Measurements from ENCODE around the gene CDC42BPG.
"Not testable (repeated sequence)": the region's sequence is repeated elsewhere in the genome, so short reads cannot be mapped to it uniquely, and the experiment has no call there.

The CDC42BPG gene

DNA sequence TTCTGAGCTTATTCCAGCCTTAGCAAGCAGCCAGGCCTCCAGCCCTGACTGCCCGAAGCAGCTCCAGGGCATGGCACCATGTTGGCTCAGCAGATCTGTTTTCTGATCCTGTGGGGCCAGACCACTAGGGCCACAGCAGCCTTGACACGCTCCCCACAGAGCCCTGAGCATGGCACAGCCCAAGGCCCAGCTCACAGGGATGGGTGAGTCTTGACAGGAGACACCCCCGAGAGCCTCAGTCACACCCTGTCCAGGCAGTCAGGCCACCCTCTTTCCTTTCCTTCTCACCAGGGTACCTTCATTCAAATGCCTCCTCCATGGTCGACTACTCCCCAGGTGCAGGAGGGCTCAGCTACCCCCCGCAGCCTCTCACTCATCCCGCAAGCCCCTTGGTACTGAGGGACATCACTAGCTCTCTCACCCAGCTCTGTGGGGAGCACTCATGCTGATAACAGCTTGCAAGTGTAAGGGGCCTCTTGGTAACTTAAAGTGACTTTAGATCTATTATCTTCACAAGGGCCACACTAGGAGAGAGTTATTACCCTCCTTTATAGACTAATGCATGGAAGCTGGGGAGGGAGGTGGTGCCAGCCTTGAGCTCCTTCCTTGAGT, 3.9 kb upstream of the CDC42BPG start:
- no peak for DNase-seq

DNA sequence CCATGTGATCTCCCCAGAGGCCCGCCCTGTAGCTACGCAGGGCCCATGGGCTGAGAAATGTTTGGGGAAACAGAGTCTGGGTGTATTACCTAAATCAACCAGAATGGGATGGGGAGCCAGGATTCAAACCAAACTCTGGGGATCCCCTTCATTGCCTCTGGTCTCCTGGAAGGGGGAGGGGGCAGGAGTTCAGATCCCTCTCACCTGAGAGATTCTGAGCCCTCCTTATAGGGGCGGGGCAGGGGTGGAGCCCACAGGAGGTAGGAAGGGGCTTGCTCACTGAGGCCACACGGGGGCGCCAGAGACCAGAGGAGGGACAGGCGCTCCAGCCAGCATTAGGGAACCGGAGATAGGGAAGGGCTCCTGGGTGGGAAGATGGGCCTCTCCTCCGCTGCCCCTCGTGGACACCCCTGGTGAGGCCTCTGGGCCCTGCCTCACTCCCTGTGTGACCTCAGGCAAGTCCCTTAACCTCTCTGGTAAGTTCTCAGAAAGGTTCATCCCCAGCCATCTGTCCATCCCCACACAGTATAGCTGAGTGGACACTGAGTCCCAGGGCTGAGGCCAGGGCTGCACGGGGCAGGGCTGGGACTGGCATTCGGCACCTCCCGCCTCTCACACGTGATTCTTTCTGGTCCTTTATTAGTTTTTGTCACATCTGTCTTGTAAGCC, 2.7 kb upstream of the CDC42BPG start:
- DNase-seq, result peak; percentile 91 to 97

DNA sequence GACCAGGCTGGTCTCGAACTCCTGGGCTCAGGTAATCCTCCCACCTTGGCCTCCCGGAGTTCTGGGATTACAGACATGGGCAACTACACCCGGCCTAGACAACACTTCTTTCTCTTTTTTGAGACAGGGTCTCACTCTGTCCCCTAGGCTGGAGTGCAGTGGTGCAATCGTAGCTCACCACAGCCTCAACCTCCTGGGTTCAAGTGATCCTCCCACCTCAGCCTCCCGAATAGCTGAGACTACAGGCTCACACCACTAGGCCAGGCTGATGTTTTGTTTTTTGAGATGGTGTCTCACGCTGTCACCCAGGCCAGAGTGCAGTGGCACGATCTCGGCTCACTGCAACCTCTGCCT, 1.3 kb upstream of the CDC42BPG start:
- DNase-seq, result not testable (repeated sequence)

DNA sequence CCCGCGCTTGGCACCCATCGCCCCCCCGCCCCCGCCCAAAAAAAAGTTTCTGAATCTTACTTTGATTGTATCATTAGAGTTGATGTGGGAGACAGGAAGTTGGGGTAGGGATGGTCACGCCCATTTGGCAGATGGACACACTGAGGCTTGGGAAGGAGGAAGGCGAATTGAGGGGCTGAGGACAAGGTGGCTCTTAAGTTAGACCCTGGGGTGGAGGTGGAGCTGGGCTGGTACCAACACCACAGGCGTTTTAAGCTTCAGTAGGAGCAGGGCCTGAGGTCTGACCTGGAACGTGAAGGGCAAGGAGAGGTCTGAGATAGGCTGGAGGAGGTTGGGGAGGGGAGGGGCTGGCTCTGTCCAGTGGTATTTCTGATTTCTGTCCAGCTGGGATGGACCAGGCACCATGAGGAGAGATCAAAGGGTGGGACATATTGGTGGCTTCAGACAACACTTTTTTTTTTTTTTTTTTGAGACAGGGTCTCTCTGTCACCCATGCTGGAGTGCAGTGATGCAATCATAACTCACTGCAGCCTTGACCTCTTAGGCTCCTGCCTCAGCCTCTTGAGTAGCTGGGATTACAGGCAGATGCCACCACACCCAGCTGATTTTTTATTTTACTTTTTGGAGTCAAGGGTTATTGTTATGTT, 799 bp upstream of the CDC42BPG start:
- no peak for DNase-seq

DNA sequence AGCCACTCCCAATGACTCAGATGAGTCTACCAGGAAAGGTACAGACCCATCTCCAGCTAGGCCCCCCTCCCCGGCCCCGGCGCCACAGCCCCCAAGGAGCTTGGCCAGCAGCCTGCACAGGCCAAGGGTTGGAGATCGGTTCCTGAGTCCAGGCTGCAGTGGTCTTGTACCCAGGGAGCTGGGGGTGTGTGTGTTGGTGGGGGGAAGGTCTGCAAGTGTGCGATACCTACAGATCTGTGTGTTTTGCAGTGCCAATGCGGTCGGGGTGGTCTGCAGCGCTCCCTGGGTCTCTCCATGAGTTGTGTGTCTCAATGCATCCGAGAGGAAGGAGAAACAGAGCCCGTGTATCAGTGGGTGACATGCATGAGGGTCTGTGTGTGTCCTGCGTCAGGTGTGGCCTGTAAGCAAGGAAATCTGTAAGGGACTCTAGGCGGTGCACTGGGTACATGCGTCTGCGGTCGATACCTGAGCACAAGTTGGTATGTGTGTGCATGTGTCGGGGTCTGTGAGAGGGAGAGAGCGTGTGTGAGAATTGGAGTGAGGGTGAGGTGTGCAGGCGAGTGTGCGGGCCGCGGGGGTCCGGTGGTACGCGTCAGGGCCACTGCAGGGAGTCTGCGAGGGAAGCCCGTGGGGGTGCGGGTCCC, 645 bp downstream of the CDC42BPG start:
- DNase-seq, result no peak

DNA sequence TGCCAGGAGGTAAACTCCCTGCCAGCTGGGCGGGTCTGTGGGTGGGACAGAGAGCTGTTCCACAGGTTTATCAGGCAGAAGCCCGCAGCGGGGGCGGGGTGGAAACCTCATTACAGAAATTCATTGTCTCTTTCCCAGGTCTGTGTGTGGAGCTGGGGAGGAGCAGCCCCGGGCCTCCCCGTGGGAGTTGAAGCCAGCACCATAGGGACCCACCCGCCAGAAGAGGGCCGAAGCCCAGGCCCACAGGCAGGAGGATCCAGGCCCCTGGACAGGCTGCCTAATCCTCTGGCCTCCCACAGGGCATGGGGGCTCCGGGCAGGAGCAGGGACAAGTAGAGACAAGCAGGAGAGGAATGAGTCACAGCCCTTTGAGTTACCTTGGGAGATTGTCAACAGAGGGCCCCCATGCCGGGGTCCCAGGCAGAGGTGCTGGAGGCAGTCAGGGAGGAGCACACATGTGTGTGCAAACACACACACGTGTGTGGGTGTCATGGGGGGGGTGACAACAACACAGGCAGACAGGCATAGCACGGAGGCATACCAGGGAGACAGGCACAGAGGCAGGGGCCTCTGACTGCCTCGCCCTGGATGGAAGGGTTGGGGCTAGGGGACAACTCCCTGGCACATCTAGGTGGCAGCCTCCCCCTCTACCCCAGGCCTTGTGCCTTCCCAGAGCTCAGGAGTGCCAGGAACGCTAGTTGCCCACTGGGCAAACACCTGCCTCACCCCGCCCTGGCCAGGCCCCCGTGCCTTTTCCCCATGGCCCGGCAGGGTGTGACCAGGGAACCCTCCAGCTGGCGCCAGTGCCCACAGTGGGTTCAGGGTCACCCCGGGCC, 1.4 kb downstream of the CDC42BPG start:
- DNase-seq, result no peak

DNA sequence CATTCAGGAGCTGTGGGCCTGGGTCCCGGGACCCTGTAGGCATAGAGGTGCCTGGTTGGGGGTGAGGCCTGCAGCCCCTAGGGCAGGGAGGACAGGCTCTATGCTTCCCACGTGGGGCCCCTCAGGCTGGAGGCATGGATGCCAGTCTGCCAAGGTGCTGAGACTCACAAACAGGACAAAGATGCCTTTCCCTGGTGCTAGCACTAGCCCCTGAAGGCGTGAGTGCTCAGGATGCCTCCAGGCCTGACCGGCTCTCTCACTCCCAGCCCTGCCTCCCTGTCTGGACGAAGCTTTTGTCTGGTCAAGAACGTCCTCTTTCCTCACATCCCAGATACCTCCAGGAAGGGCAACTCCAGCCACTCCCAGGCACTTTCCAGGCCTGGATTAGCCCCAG, 2.1 kb downstream of the CDC42BPG start:
- DNase-seq, result no peak

DNA sequence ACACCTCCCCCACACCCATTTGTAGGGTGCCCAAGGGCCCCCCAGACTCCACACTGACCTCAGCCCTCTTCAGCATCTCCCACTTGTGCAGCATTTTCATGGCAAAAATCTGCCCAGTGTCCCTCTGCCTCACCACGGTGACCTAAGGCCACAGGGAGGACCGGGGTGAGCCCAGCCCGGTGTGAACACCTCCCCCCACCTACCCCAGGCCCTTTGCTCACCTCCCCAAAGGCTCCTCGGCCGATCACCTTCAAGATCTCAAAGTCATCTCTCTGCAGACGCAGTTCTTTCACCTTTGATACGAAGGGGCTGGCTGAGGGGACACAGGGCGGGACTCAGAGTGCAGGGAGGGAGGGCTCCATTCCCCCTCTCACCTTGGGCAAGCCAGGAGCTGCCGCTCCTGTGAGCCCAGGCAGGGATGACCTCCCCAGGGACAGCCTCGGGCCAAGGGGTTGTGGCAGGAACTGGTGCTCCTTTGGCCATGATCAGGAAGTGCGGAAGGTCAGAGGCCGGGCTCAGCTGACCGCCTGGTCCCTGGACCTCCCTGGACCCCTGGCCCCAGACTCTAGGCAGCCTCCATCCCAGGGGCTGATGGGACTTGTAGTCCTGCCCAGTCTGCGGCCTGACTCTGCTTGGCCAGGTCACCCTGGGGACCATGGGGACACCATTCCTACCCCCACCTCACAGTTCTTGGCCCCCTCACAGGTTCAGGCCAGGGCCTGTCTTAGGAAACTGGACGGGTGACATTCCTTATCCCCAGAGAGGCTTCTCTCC, 2.7 kb downstream of the CDC42BPG start:
- DNase-seq, result no peak

DNA sequence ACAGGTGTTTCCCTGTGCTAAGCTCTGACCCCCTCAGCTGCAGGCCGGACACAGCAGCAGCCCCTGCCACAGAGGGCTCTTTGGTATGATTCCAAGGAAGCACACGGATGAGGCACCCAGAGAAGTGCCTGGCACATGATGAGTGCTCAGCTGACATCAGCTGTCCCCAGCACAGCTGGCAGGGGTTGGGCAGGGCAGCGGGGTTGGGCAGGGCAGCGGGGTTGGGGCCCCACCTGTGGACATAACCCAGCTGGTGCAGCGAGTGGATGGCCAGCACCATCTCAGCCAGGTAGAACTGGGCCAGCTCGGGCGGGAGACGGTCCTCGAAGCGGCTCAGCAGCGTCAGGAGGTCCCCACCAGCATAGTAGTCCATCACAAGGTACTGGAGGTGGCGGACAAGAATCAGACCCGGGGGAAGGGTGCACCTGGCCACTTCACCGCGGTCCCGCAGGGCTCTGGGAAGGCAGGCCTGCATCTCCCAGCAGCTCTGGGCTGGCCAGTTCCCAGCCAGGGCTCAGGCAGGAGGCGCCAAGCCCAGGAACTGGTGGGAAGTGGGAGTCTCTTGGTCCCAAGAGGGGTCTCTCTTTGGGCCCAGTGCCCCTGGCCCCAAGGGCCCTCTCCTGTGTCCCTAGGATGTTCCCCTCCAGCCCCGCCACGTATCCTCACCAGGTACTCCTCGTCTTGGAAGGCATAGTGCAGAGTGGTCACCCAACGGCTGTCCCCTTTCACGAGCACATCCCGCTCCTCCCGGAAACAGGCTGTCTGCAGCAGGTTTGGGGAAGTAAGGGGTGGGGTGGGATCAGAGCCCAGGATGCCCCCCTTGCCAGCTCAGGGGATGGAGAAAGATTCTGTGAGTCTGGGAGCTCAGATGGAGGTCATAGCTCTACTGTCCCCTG, 4.3 kb downstream of the CDC42BPG start:
- DNase-seq, result no peak

DNA sequence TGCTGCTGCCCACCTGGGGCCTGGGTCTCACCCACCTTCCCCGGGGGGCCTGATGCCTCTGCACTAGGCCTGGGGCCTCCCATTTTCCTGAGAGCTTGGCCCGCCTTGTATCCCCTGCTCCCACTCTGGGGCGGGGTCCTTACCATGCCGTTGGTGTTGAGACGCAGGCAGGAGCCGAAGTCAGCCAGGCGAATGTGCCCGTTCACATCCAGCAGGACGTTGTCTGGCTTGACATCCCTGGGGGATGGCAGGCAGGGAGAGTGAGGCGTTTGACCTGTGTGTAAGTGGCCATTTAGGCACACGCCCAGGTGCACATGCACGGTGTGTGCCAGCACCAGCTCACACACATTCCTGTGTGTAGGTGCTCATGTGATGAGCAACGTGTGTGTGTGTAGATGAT, 5.1 kb downstream of the CDC42BPG start:
- DNase-seq, result no peak

DNA sequence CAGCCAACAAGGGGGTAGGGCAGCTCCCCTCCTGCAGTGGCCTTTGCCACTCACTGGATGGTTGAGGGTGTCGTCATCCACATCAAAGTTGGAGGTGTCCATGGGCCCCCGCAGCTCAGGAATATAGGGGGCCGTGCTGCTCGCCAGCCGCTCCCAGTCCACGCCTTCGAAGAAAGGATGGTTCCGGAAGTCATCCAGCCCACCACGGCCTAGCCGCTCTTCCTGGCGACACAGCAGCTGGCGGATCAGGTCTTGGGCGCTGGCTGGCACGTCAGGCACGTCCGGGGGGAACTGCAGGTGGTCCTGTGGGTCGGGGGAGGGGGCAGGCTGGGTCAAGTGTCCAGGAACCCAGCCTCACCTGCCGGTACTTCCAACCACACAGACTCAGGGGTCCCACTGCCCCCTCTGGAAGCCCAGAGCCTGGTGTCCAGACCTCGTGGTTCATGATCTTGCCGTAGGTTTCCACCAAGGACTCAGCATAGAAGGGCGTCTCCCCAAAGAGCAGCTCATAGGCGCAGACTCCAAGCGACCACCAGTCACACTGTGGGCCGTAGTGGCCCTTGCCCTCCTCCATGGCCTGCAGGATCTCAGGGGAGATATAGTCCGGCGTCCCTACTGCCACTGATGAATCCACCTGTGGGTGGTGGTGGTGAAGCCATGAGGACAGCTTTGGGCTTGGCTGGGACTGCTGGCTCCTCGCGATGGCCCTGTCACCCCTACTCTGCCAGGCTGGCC, 5.7 kb downstream of the CDC42BPG start:
- no peak for DNase-seq

DNA sequence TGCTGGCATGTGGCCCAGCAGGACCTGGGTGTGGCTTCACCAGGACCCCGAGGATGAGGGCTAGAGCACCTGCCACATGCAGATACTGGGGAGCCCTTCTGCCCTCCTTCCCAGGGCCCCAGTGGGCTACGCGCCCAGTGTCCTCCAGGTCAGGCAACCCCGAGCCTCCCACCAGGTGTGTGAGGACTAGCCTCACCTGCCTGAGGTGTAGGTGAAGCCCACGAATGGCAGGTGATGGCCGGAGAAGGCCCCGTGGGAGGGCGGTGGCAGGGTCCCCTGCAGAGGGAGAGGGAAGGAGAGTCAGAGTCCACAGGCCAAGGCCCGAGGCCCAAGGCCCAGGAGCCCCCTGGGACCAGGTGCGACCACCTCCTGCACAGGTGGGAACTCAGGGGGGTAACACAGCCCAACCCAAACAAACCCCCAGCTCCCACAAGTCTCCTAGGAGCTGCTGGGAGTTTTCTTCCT, 6.5 kb downstream of the CDC42BPG start:
- no peak for DNase-seq

DNA sequence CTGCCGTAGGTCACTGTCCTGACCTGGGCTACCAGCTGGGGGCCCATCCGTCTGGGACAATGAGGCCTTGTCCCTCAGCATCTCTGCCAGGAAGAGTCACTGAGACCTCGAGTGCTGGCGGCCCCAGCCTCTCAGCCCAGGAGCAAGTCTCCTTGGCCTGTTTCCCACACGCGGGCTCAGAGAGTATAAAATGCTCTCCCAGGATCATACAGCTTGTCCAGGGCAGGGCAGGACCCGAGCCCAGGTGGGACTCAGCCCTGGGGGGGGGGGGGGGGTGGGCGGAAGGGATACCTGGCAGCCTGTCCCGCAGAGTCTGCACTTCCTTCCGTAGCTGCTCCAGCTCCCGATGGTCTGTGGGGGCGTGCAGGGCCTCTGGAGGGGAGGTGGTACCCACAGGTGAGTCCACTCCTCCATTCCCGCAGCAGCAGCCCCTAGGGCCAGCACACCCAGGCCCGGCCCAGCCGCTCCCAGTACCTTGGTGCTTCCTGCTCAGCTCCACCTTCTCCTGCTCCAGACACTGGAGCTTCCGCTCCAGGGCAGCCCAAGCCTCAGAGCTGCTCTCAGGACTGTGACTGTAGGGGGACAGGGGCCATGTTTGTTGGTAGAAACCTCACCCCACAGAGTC, 7.9 kb downstream of the CDC42BPG start:
- no peak for DNase-seq

DNA sequence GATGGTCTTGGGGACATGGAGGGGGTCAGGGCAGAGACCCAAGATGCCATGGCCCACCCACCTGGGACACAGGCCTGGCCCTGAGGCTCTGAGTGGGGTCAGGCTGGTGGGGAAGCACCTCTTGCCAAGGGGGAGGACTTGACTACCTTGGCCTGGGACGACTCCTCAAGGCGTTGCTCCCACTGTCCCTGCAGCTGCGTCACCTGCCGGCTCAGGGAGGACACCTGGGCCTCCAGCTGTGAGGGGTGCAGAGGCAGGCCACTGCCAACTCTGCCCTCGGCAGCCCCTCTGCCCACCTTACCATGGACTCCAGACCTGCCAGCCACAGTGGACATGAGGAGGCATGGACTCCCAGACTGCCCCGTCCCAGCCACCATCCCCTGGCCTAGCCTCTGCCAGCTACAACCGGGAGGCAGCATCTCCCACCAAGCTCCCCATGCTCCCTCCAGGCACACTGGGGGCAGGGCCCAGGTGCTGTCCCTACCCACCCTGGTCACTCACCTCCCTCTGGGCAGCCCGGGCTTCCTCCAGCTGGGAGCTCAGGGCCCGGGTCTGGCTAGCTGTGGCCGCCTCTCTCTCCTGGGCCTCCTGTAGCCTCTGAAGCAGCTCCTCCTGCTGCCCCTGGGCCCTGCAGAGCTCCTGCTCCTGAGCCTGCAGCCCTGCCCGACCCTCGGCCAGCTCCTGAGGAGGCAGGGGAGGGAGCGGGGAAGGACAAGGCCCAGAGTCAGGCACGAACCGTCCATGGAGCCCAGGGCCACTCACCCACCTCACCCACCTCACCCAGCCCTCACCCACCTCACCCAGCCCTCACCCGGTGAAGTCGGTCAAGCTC, 8.6 kb downstream of the CDC42BPG start:
- no peak for DNase-seq

DNA sequence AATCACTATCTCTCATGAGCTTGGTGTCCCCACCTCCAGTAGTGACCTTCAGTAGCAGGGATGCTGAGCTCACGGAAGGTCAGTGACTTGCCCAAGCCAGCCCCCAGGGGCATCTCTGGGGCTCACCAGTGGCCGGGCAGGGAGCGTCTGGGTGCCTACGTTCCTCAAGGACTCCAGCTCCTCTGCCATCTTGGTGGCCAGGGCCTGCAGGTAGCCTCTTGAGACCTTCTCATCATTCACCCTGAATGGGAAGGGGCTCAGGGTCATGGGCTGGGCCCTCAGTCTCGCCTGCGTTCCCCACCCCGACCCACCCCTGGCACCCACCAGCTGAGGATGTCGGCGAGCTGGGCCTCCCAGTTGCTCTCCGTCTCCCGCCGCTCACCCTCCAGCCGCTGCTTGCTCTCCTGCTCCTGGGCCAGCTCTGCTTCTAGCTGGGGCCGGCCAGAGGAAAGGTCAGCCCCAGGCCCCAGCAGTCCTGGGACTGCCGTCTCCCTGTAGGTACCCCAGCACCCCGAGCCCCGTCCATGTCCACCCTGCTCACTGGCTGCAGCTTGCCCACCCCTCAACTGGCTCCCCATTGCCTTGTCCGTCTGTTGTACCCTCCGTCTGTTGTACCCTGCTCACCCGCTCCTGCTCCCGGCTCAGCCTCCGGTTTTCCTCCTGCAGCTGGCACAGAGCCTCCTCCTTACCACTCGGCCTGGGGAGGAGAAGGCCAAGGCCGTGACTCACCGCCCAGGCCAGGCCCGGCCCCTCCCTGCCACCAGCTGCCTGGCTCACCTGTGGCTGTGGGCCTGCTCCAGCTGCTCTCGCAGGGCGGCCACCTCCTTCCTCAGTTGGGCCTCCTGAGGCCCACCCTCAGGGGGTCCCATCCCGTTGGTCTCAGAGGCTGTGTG, 9.5 kb downstream of the CDC42BPG start:
- DNase-seq, result no peak

DNA sequence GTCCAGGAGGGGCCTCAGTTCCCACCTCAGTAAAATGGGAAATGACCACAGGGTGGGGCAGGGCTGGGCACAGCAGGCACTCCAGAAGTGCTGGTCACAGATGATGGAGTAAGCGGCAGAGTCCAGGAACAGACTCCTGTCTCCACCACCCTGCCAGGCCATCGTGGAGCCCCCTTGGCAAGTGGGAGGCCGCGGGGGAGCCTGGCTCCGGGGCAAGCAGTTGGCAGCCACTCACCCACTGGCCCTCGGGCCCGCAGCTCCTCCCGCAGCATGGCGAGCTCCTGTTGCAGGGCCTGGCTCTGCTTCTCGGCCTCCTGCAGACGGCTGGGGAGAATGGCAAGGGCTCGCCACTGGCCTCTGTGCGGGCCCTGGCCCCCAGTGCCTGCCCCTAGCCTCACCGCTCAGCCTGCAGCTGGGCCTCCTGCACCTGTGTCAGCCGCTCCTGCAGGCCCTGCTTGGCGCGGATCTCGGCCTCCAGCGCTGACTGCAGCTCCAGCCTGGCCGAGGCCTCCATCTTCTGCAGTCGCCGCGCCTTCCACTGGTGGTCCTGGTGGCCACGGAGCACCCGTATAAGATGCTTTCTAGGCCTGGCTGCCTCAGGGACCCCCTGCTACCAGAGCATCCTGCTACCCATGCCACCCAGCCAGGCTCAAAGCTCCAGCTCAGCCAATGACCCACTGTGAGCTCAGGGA, 10.3 kb downstream of the CDC42BPG start:
- DNase-seq, result no peak

DNA sequence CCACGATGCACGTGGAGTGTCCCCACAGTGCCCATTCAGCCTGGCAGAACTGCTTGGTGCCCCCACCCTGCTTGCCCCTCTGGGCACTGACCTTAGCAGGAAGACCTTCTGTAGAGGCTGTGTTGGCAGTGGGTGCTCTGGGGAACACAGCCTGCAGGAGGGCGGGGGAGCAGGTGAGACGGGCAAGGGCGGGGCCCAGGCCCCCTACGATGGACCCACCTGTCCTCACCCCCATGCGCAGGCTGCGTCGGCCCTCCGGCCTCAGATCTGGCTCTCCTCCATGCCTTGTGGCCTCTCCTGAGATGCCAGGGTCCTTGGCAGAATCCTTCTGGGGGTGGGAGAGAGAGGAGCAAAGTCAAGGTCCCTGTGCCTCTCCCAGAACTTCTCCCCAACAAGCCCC, 10.9 kb downstream of the CDC42BPG start:
- no peak for DNase-seq

DNA sequence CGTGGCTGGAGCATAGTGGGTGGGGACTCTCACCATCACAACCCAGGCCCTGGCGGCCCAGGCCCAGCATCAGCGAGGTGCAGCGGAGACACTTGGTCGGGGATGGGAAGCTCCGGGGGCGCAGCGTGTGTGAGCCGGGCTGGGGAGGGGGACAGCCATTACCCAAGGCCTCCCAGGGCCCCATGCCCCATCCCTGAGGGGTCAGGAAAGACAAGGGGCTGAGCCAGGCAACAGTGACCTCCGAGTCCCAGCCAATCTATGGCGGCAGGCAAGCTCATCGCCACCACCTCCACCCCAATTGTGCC, 11.3 kb downstream of the CDC42BPG start:
- DNase-seq, result no peak

Data from activated CD4-positive, alpha-beta T cell treated with anti-CD3 and anti-CD28 coated beads for 4 hours (primary cell).